ENCODE results near the gene ZNF276. TPM values are rescaled to one million over a fixed set of nuclear protein-coding genes. Genes with fewer than 3 reads are reported as not detected.

ZNF276 gene
- total RNA-seq, 1 experiment from 2014 or later, result 19.9 TPM

DNA sequence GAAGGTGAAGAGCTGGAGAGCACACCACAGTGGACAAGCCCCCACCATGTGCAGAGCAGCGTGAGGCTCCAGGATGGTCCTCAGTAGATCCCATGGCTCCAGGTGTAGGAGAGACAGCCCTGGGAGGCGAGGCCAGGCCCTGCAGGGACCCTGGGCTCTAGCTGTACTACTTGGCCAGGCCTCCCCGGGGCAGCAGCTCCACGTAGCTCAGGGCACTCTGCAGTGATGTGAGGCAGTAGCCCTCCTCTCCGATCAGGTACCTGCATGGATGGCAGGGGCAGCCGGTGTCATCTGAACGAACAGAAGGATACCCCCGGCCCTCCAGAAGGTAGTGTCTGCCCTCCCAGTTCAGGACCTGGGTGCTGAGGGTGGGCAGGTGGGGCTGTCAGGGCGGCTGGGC is 13.6 kb upstream of the ZNF276 start:
- no TSS peak for BruUV-seq (replicated peaks)
- Histone ChIP-seq H3K4me3 (ENCODE audit: low read depth in 2 of 2, low read length in 2 of 2) (no peak overlapping the region), H3K9me3 (ENCODE audit: control insufficient read depth, insufficient read depth, low read depth, low read length) (no peaks in the 10 kb centered on the region), H3K27ac (ENCODE audit: low read length) (no peak overlapping the region), H3K27me3 (ENCODE audit: control insufficient read depth, insufficient read depth, low read length) (no peaks in the 10 kb centered on the region), H3K4me1 (ENCODE audit: control insufficient read depth, insufficient read depth, low read length) (0 out of 2 replicates have a peak, but pooled peaks cover 5% of the 10 kb centered on the region), H3K36me3 (ENCODE audit: control insufficient read depth, insufficient read depth, low read length) (no peaks in the 10 kb centered on the region; the same call in 1 of the 2 replicates)
- TF ChIP-seq, protein P1, sequence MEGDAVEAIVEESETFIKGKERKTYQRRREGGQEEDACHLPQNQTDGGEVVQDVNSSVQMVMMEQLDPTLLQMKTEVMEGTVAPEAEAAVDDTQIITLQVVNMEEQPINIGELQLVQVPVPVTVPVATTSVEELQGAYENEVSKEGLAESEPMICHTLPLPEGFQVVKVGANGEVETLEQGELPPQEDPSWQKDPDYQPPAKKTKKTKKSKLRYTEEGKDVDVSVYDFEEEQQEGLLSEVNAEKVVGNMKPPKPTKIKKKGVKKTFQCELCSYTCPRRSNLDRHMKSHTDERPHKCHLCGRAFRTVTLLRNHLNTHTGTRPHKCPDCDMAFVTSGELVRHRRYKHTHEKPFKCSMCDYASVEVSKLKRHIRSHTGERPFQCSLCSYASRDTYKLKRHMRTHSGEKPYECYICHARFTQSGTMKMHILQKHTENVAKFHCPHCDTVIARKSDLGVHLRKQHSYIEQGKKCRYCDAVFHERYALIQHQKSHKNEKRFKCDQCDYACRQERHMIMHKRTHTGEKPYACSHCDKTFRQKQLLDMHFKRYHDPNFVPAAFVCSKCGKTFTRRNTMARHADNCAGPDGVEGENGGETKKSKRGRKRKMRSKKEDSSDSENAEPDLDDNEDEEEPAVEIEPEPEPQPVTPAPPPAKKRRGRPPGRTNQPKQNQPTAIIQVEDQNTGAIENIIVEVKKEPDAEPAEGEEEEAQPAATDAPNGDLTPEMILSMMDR (IDR thresholded peaks at IDR 0.05), result no peak
- no peak for TF ChIP-seq SIN3A (IDR thresholded peaks at IDR 0.05; ENCODE audit: borderline replicate concordance, insufficient read depth, low read depth, low read length)
- TF ChIP-seq, protein P2, sequence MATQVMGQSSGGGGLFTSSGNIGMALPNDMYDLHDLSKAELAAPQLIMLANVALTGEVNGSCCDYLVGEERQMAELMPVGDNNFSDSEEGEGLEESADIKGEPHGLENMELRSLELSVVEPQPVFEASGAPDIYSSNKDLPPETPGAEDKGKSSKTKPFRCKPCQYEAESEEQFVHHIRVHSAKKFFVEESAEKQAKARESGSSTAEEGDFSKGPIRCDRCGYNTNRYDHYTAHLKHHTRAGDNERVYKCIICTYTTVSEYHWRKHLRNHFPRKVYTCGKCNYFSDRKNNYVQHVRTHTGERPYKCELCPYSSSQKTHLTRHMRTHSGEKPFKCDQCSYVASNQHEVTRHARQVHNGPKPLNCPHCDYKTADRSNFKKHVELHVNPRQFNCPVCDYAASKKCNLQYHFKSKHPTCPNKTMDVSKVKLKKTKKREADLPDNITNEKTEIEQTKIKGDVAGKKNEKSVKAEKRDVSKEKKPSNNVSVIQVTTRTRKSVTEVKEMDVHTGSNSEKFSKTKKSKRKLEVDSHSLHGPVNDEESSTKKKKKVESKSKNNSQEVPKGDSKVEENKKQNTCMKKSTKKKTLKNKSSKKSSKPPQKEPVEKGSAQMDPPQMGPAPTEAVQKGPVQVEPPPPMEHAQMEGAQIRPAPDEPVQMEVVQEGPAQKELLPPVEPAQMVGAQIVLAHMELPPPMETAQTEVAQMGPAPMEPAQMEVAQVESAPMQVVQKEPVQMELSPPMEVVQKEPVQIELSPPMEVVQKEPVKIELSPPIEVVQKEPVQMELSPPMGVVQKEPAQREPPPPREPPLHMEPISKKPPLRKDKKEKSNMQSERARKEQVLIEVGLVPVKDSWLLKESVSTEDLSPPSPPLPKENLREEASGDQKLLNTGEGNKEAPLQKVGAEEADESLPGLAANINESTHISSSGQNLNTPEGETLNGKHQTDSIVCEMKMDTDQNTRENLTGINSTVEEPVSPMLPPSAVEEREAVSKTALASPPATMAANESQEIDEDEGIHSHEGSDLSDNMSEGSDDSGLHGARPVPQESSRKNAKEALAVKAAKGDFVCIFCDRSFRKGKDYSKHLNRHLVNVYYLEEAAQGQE (IDR thresholded peaks at IDR 0.05; ENCODE audit: insufficient read depth in 1 of 2, low read depth in 2 of 2, low read length in 1 of 2), result no peak
- TF ChIP-seq TCF7L2 (IDR thresholded peaks at IDR 0.05; ENCODE audit: low read depth, low read length), result no peak
- no peak for TF ChIP-seq POLR2AphosphoS5 (IDR thresholded peaks at IDR 0.05; ENCODE audit: low read depth, low read length)
- DNase-seq (ENCODE audit: low read depth, low spot score) (no peak), ATAC-seq (no peak)
- in situ Hi-C loops (cut with HindIII; ENCODE audit: low pct_unique_long_range_greater_than_20kb, low sequenced_read_pairs) (no loop called here), intact Hi-C loops (cut with micrococcal nuclease; ENCODE audit: unreplicated experiment) (no loop called here)
- CTCF ChIA-PET, result no interaction called here
- POLR2A ChIA-PET, result no interaction called here

DNA sequence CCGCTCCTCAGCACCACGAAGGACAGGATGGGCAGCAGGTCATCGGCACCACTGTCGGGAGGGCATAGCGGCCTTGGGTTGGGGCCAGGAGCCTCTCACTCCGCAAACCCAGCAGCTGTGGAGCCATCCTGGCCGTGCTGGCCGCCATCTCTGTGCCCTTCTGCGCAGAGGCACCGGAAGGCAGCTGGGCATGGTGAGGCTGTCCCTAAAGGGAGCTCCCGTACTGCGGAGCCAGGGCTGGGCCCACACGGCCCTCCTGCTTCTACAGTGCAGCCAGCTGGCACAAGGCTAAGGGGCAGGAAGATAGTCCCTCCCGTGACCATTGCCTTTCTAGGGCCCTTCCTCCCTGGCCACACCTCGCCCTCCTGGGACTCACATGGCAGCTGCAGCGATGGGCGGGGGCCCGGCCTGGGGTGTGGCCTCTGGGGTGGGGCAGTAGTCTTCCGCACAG is 12.8 kb upstream of the ZNF276 start:
- Histone ChIP-seq H3K36me3 (ENCODE audit: control insufficient read depth, insufficient read depth, low read length) (no peaks in the 10 kb centered on the region; the same call in 1 of the 2 replicates), H3K9me3 (ENCODE audit: control insufficient read depth, insufficient read depth, low read depth, low read length) (no peaks in the 10 kb centered on the region), H3K4me1 (ENCODE audit: control insufficient read depth, insufficient read depth, low read length) (0 out of 2 replicates have a peak, but pooled peaks cover 5% of the 10 kb centered on the region), H3K27ac (ENCODE audit: low read length) (no peak overlapping the region), H3K27me3 (ENCODE audit: control insufficient read depth, insufficient read depth, low read length) (no peaks in the 10 kb centered on the region), H3K4me3 (ENCODE audit: low read depth in 2 of 2, low read length in 2 of 2) (no peak overlapping the region)
- in situ Hi-C loops (cut with HindIII; ENCODE audit: low pct_unique_long_range_greater_than_20kb, low sequenced_read_pairs), result no loop called here
- ChIA-PET POLR2A (no interaction called here), CTCF (no interaction called here)
- no peak for TF ChIP-seq TCF7L2 (IDR thresholded peaks at IDR 0.05; ENCODE audit: low read depth, low read length)
- no peak for TF ChIP-seq SIN3A (IDR thresholded peaks at IDR 0.05; ENCODE audit: borderline replicate concordance, insufficient read depth, low read depth, low read length)
- no peak for TF ChIP-seq POLR2AphosphoS5 (IDR thresholded peaks at IDR 0.05; ENCODE audit: low read depth, low read length)
- TF ChIP-seq, protein P2 (IDR thresholded peaks at IDR 0.05; ENCODE audit: insufficient read depth in 1 of 2, low read depth in 2 of 2, low read length in 1 of 2), result no peak
- TF ChIP-seq, protein P1 (IDR thresholded peaks at IDR 0.05), result no peak
- ATAC-seq (no peak), DNase-seq (ENCODE audit: low read depth, low spot score) (no peak)
- no TSS peak for BruUV-seq (replicated peaks)
- intact Hi-C loops (cut with micrococcal nuclease; ENCODE audit: unreplicated experiment), result no loop called here

Data from Panc1 (cell line).